GM18861 (cell line): ENCODE measurements around the gene CRCP.
A peak's percentile ranks its signal among the peaks of the same experiment; 100 is the strongest.
"Not testable (repeated sequence)": the region's sequence is repeated elsewhere in the genome, so short reads cannot be mapped to it uniquely, and the experiment has no call there.

Experiments
- ATAC-seq: cut with Tn5 transposase; IDR thresholded peaks from one replicate; pipeline ENCODE4 v1.9.1; 2021; ENCODE audit not compliant: unreplicated experiment

Gene CRCP

GRCh38 chr7:66114743-66115649, at the start of gene CRCP:
TSS of gene CRCP (plus strand) at chr7:66114847. CDS start at chr7:66114963, 116 bp downstream.
- peak; percentile 80 for ATAC-seq

GRCh38 chr7:66069732-66070131, 44.9 kb upstream of the CRCP start:
- no peak for ATAC-seq

- ATAC-seq, result no peak
Measured at GRCh38 chr7:66070222-66070621, 44.4 kb upstream of the CRCP start.

GRCh38 chr7:66072208-66072607, 42.4 kb upstream of the CRCP start:
- not testable (repeated sequence) for ATAC-seq

GRCh38 chr7:66075590-66076461, 38.8 kb upstream of the CRCP start, which contains the start of gene ASL:
TSS of gene ASL (plus strand) at chr7:66075819. CDS start at chr7:66076082, 263 bp downstream.
- ATAC-seq, result peak; percentile 98

- no peak for ATAC-seq
Measured at GRCh38 chr7:66076462-66077329, 38.0 kb upstream of the CRCP start.

GRCh38 chr7:66078067-66078466, 36.6 kb upstream of the CRCP start:
- no peak for ATAC-seq

- no peak for ATAC-seq
Measured at GRCh38 chr7:66082083-66082482, 32.6 kb upstream of the CRCP start.

GRCh38 chr7:66082886-66083415, 31.7 kb upstream of the CRCP start:
- no peak for ATAC-seq

- no peak for ATAC-seq
Measured at GRCh38 chr7:66083677-66084076, 31.0 kb upstream of the CRCP start.

GRCh38 chr7:66088861-66089838, 25.5 kb upstream of the CRCP start:
- no peak for ATAC-seq

- ATAC-seq, result no peak
Measured at GRCh38 chr7:66092654-66093053, 22.0 kb upstream of the CRCP start.

- ATAC-seq, result no peak
Measured at GRCh38 chr7:66095010-66095409, 19.6 kb upstream of the CRCP start.

- no peak for ATAC-seq
Measured at GRCh38 chr7:66099232-66099550, 15.5 kb upstream of the CRCP start.

GRCh38 chr7:66099551-66100407, 14.9 kb upstream of the CRCP start:
- ATAC-seq, result peak; percentile 61

- no peak for ATAC-seq
Measured at GRCh38 chr7:66100408-66101050, 14.1 kb upstream of the CRCP start.

GRCh38 chr7:66102168-66102567, 12.5 kb upstream of the CRCP start:
- not testable (repeated sequence) for ATAC-seq

GRCh38 chr7:66103994-66104393, 10.7 kb upstream of the CRCP start:
- not testable (repeated sequence) for ATAC-seq
